GM10266 (cell line): ENCODE data around the gene PSMC4.

Experiments used
- DNase-seq: peaks from one replicate; pipeline ENCODE4 v3.0.0; 2012; ENCODE audit errors: extremely low spot score
- TF ChIP-seq, protein P1 (sequence below): IDR thresholded peaks from 2 replicates; pipeline ENCODE4 v1.5.1; 2012; ENCODE audit warnings: mild to moderate bottlenecking, low read depth; ENCODE audit not compliant: control insufficient read depth, insufficient read depth; ENCODE audit errors: missing control alignments

The PSMC4 gene

GRCh38 chr19:39993605-39994004, 22.6 kb downstream of the PSMC4 start:
- TF ChIP-seq, protein P1, sequence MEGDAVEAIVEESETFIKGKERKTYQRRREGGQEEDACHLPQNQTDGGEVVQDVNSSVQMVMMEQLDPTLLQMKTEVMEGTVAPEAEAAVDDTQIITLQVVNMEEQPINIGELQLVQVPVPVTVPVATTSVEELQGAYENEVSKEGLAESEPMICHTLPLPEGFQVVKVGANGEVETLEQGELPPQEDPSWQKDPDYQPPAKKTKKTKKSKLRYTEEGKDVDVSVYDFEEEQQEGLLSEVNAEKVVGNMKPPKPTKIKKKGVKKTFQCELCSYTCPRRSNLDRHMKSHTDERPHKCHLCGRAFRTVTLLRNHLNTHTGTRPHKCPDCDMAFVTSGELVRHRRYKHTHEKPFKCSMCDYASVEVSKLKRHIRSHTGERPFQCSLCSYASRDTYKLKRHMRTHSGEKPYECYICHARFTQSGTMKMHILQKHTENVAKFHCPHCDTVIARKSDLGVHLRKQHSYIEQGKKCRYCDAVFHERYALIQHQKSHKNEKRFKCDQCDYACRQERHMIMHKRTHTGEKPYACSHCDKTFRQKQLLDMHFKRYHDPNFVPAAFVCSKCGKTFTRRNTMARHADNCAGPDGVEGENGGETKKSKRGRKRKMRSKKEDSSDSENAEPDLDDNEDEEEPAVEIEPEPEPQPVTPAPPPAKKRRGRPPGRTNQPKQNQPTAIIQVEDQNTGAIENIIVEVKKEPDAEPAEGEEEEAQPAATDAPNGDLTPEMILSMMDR = no peak
- no peak for DNase-seq

- TF ChIP-seq, protein P1 = no peak
- DNase-seq = no peak
Observed at GRCh38 chr19:39994361-39994760, 23.4 kb downstream of the PSMC4 start.

DNA sequence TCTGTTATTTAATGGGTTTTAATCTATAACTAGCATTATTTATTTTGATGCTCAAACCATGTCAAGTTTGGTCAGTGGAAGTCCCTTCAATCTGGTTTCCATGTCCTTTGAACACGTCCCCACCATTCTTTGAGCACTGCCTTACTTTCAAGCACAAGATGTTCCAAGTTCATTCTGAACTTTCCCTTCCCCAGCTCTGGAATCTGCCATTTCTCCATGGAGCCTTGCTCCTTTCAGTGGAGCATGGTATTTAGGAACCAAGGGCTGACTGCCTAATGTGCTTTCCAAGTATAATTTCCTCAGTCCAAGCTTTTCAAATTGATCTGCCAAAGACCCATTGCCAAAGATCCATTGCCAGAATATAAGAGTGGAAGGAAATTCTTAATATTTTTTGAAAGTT, 24.8 kb downstream of the PSMC4 start:
- TF ChIP-seq, protein P1 = no peak
- DNase-seq = no peak

DNA sequence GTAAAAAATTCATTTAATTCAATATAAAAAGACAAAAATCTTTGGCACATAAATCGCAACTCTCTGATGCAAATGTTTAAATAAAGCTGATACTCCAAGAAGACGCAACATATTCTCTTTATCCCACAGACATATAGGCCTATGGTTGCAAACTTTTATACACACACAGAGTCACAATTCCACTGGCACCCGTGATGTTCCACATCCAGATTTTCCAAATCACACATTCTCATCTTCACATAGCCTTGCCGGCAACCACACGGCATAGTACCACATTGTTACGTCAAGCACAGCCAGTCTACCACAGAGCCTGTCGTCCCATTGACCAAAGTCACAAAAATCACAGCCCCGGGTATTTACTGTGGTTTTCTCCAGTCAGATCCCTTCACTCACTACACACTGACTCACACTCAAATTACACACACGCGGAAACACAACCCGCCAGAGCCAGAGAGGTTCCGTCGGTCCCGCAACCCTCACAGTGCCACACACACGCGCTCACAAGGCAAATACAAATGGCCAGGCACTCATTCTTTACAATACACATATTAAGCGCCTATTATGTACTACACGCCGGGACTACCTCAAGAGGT, 25.3 kb downstream of the PSMC4 start:
- peak; percentile 35 for DNase-seq
- TF ChIP-seq, protein P1 = no peak

DNA sequence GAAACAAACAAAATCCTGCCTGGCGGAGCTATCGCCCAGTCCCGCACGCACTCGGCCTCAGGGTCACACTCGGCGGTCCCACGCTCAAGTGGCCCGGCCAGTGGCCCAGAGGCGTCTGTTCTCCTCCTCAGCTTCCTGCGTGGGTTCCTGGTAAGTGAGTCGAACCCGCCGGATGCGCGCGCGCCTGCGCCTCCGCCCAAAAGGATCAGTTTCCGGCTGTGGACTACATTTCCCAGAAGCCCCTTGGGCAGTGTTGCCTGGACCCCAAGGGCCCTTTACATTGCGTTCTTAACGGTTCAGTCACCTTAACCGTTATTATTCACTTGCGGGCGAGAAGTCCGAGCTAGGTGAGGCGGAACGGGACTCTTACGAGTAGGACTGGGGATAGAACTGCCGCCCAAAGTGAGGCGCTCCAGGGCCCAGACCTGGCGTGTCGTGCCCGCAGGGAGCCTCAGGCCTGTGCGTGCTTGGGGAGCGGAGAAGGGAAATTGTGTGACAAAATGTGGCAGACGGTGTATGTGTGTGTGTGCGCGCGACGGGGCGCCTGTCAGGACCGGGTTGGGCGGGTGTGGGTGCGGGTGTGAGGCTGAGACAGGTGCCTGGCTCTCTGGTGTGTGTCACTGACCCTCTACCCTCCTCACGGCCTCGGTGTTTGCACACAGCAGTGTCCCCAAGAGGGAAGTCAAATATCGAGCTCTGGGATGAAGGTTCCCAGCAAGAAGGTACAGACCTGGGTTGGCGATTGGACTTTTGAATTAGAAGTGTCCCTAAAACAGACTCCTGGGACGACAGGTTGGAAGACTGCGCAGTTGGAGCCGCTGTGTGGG, 26.1 kb downstream of the PSMC4 start, which contains the start of gene ZNF546:
Gene ZNF546, plus strand, starts transcription at position 250 of the 827 bp plus-strand sequence. CDS start 1,267 bp downstream, outside the sequence.
- TF ChIP-seq, protein P1 = no peak
- peak; percentile 88 for DNase-seq

DNA sequence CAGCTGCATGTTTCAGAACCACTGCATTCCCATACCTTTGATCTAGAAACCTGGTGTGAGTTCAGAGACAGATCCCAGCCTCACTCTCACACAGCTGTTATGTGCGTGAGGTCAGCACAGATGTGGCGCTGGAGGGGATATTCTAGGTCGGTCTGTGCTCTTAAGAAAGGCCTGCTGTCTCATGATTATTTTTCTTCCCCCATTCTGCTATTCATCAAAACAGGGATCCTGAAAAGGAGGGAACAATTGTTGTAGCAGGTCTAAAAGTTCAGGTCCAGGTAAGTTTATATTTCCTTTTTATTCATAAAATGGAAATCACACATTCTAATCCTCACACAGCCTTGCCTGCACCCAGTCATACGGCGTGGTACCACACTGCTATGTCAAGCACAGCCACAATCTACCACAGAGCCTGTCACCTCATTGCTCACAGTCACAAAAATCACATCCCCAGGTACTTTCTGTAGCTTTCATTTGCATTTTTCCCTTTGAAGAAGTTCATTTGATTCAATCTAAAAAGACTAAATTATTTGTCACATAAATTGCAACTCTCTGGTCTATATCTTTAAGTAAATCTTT, 26.8 kb downstream of the PSMC4 start:
- peak; percentile 14 for DNase-seq
- TF ChIP-seq, protein P1 = no peak
